H9 (cell line): ENCODE results near the gene UBE2N. TPM values are rescaled to one million over a fixed set of nuclear protein-coding genes. Genes with fewer than 3 reads are reported as not detected.

Experiments used
- DNase-seq: peaks from one replicate; pipeline ENCODE4 v3.0.0-alpha.2; 2017
- H2AFZ ChIP-seq: one replicate; pipeline ENCODE4 v1.6.1; 2013; ENCODE audit warnings: mild to moderate bottlenecking, low read length, control low read depth, moderate library complexity
- H2AK5ac ChIP-seq: 2 replicates; pipeline ENCODE4 v1.6.1; 2013; ENCODE audit warnings: low read length, control low read depth, mixed read lengths; ENCODE audit not compliant: insufficient read length
- H2BK120ac ChIP-seq: one replicate; pipeline ENCODE4 v1.6.1; 2013; ENCODE audit warnings: low read depth, mild to moderate bottlenecking, low read length, control low read depth, inconsistent platforms; ENCODE audit not compliant: poor library complexity, severe bottlenecking
- H2BK12ac ChIP-seq: 2 replicates; pipeline ENCODE4 v1.6.1; 2013; ENCODE audit warnings: low read length, control low read depth, mixed read lengths, low read depth; ENCODE audit not compliant: insufficient read length
- H2BK15ac ChIP-seq: 2 replicates; pipeline ENCODE4 v1.6.1; 2013; ENCODE audit warnings: low read depth, low read length, control low read depth
- H2BK20ac ChIP-seq: one replicate; pipeline ENCODE4 v1.6.1; 2013; ENCODE audit warnings: low read depth, mild to moderate bottlenecking, low read length, control low read depth, inconsistent platforms; ENCODE audit not compliant: poor library complexity, severe bottlenecking
- H2BK5ac ChIP-seq: 2 replicates; pipeline ENCODE4 v1.6.1; 2013; ENCODE audit warnings: low read length, control low read depth, mixed read lengths; ENCODE audit not compliant: insufficient read length
- H3K14ac ChIP-seq: 2 replicates; pipeline ENCODE4 v1.6.1; 2013; ENCODE audit warnings: low read length, control low read depth; ENCODE audit not compliant: insufficient read depth
- H3K18ac ChIP-seq: 2 replicates; pipeline ENCODE4 v1.6.1; 2013; ENCODE audit warnings: low read depth, mild to moderate bottlenecking, mixed read lengths, low read length, control low read depth; ENCODE audit not compliant: insufficient read length
- H3K23ac ChIP-seq: 2 replicates; pipeline ENCODE4 v1.6.1; 2013; ENCODE audit warnings: low read length, control low read depth, mixed read lengths, low read depth; ENCODE audit not compliant: insufficient read length
- H3K23me2 ChIP-seq: 2 replicates; pipeline ENCODE4 v1.6.1; 2013; ENCODE audit warnings: low read depth, mild to moderate bottlenecking, mixed read lengths, low read length, control low read depth; ENCODE audit not compliant: insufficient read length, poor library complexity, severe bottlenecking
- H3K27ac ChIP-seq: 2 replicates; pipeline ENCODE4 v1.5.1; 2013; ENCODE audit warnings: low read length, control low read depth, mixed read lengths, low read depth; ENCODE audit not compliant: insufficient read length
- H3K27me3 ChIP-seq: 2 replicates; pipeline ENCODE4 v1.6.1; 2013; ENCODE audit warnings: low read length, control low read depth, inconsistent platforms; ENCODE audit not compliant: insufficient read depth
- H3K4ac ChIP-seq: 2 replicates; pipeline ENCODE4 v1.6.1; 2013; ENCODE audit warnings: low read depth, mild to moderate bottlenecking, control low read depth, inconsistent platforms, low read length, moderate library complexity
- H3K4me1 ChIP-seq: 2 replicates; pipeline ENCODE4 v1.6.1; 2013; ENCODE audit warnings: low read length, control low read depth, inconsistent platforms; ENCODE audit not compliant: insufficient read depth
- H3K4me2 ChIP-seq: 2 replicates; pipeline ENCODE4 v1.6.1; 2013; ENCODE audit warnings: low read length, control low read depth, mixed read lengths; ENCODE audit not compliant: insufficient read length, insufficient read depth
- H3K56ac ChIP-seq: 2 replicates; pipeline ENCODE4 v1.6.1; 2013; ENCODE audit warnings: low read depth, mild to moderate bottlenecking, mixed read lengths, low read length, control low read depth; ENCODE audit not compliant: insufficient read length
- H3K79me1 ChIP-seq: 2 replicates; pipeline ENCODE4 v1.6.1; 2013; ENCODE audit warnings: low read depth, mild to moderate bottlenecking, moderate library complexity, low read length, control low read depth, inconsistent platforms; ENCODE audit not compliant: insufficient read depth, poor library complexity, severe bottlenecking
- H3K79me2 ChIP-seq: 2 replicates; pipeline ENCODE4 v1.6.1; 2013; ENCODE audit warnings: low read length, control low read depth, inconsistent platforms; ENCODE audit not compliant: insufficient read depth
- H3K9ac ChIP-seq: 2 replicates; pipeline ENCODE4 v1.6.1; 2013; ENCODE audit warnings: low read length, control low read depth, mixed read lengths; ENCODE audit not compliant: insufficient read length; ENCODE audit errors: extremely low read depth
- H3K9me3 ChIP-seq: one replicate; pipeline ENCODE4 v1.6.1; 2013; ENCODE audit warnings: low read depth, low read length, inconsistent platforms; ENCODE audit not compliant: control insufficient read depth
- H3T11ph ChIP-seq: one replicate; pipeline ENCODE4 v1.6.1; 2013; ENCODE audit warnings: mild to moderate bottlenecking, low read length, control low read depth, inconsistent platforms
- H4K20me1 ChIP-seq: one replicate; pipeline ENCODE4 v1.6.1; 2013; ENCODE audit not compliant: control insufficient read depth, insufficient read length, insufficient read depth
- H4K5ac ChIP-seq: 2 replicates; pipeline ENCODE4 v1.6.1; 2013; ENCODE audit warnings: low read depth, mild to moderate bottlenecking, mixed read lengths, low read length, control low read depth; ENCODE audit not compliant: insufficient read length
- H4K8ac ChIP-seq: replicated peaks from 2 replicates; pipeline ENCODE4 v1.6.1; 2013; ENCODE audit warnings: low read length, control low read depth, mixed read lengths, low read depth; ENCODE audit not compliant: insufficient read length
- H4K91ac ChIP-seq: 2 replicates; pipeline ENCODE4 v1.6.1; 2013; ENCODE audit warnings: low read depth, mild to moderate bottlenecking, moderate library complexity, mixed read lengths, low read length, control low read depth; ENCODE audit not compliant: insufficient read length
- H3K27ac Mint-ChIP-seq, 3 experiments: 2 replicates in 2 of 3; 3 replicates in 1 of 3; pipeline ENCODE4 v1.8.0; 2020 to 2021; ENCODE audit warnings: mixed read lengths in 3 of 3, mild to moderate bottlenecking in 1 of 3, moderate library complexity in 1 of 3
- H3K27me3 Mint-ChIP-seq: 2 replicates; pipeline ENCODE4 v1.8.0; 2021; ENCODE audit warnings: low read depth, mild to moderate bottlenecking, moderate library complexity, mixed read lengths
- H3K36me3 Mint-ChIP-seq, 3 experiments: 2 replicates in 2 of 3; 3 replicates in 1 of 3; pipeline ENCODE4 v1.8.0; 2020 to 2021; ENCODE audit warnings: low read depth in 3 of 3, mixed read lengths in 3 of 3; ENCODE audit not compliant: insufficient read depth in 1 of 3
- H3K4me1 Mint-ChIP-seq, 2 experiments: 2 replicates each; pipeline ENCODE4 v1.8.0; 2020; ENCODE audit warnings: mixed read lengths in 2 of 2
- H3K4me3 Mint-ChIP-seq, 2 experiments: 2 replicates in 1 of 2; 3 replicates in 1 of 2; pipeline ENCODE4 v1.8.0; 2020 to 2021; ENCODE audit warnings: mild to moderate bottlenecking in 2 of 2, mixed read lengths in 2 of 2, moderate library complexity in 1 of 2
- H3K9me3 Mint-ChIP-seq, 2 experiments: 2 replicates in 1 of 2; 3 replicates in 1 of 2; pipeline ENCODE4 v1.8.0; 2020; ENCODE audit warnings: mild to moderate bottlenecking in 2 of 2, mixed read lengths in 2 of 2, moderate library complexity in 1 of 2
- CTCF ChIP-seq: fragments of 200-600 bp; sonication (generic); conservative IDR thresholded peaks from 3 replicates; pipeline ENCODE4 v1.8.0; 2021; ENCODE audit warnings: antibody characterized with exemption, mild to moderate bottlenecking
- WGBS: extraction: QIAGEN DNeasy Blood & Tissue Kit; methylation state at CpG from one replicate; pipeline ENCODE4 v1.1.7; 2013; ENCODE audit warnings: missing lambda C conversion rate, low lambda C conversion rate, mixed read lengths; ENCODE audit not compliant: insufficient read length; ENCODE audit errors: extremely low coverage; 5-methylcytosine and 5-hydroxymethylcytosine counted together
- total RNA-seq: library from RNA; stranded (reverse); gene quantifications from 2 replicates; pipeline ENCODE4 v1.2.1, GENCODE V29; 2021

UBE2N gene
- total RNA-seq, 1 experiment from 2014 or later = 192 TPM

GRCh38 chr12:93361151-93361919 lies 80.4 kb downstream of the UBE2N start:
- Mint-ChIP-seq H3K36me3 (no peaks in the 10 kb centered on the region), H3K27me3 (no peaks in the 10 kb centered on the region), H3K9me3 (no peaks in the 10 kb centered on the region), H3K27ac (peak overlapping the region in 1 of 3 experiments; percentile 23; a peak in 1 of 7 replicates), H3K4me3 (no peak overlapping the region), H3K4me1 (no peaks in the 10 kb centered on the region)
- no peak overlapping the region for H3K4me2 ChIP-seq
- no peak overlapping the region for H3K56ac ChIP-seq
- H2AK5ac ChIP-seq = no peak overlapping the region
- H3K27ac ChIP-seq = no peak overlapping the region
- no peaks in the 10 kb centered on the region for H4K20me1 ChIP-seq
- no peak overlapping the region for H4K8ac ChIP-seq
- H3K18ac ChIP-seq = no peak overlapping the region
- no peak overlapping the region for H2BK120ac ChIP-seq
- H4K91ac ChIP-seq = no peak overlapping the region
- H2BK12ac ChIP-seq = no peak overlapping the region
- H3K4me1 ChIP-seq = no peaks in the 10 kb centered on the region; the same call in 1 of the 2 replicates
- no peaks in the 10 kb centered on the region for H3K79me1 ChIP-seq
- H3K23me2 ChIP-seq = no peaks in the 10 kb centered on the region
- no peak overlapping the region for H3K23ac ChIP-seq
- no peak overlapping the region for H3K4ac ChIP-seq
- no peak overlapping the region for H2BK15ac ChIP-seq
- no peak for TF ChIP-seq CTCF
- H2BK5ac ChIP-seq = no peak overlapping the region
- H2BK20ac ChIP-seq = no peak overlapping the region
- no peak overlapping the region for H4K5ac ChIP-seq
- no CpG with 5 or more reads among the region's 5 CpGs for WGBS
- H3K9ac ChIP-seq = no peak overlapping the region
- H3T11ph ChIP-seq = no peak overlapping the region
- H3K79me2 ChIP-seq = no peaks in the 10 kb centered on the region
- H3K9me3 ChIP-seq = no peaks in the 10 kb centered on the region
- no peaks in the 10 kb centered on the region for H3K27me3 ChIP-seq
- no peak overlapping the region for H3K14ac ChIP-seq
- H2AFZ ChIP-seq = no peak overlapping the region
- no peak for DNase-seq
